HG03280 (cell line): ENCODE results near the gene TFCP2.

ENCODE experiments used
- ATAC-seq: cut with Tn5 transposase; IDR thresholded peaks from one replicate; pipeline ENCODE4 v1.9.1; 2021; ENCODE audit warnings: mild to moderate bottlenecking, moderate library complexity; ENCODE audit not compliant: unreplicated experiment

The TFCP2 gene

DNA sequence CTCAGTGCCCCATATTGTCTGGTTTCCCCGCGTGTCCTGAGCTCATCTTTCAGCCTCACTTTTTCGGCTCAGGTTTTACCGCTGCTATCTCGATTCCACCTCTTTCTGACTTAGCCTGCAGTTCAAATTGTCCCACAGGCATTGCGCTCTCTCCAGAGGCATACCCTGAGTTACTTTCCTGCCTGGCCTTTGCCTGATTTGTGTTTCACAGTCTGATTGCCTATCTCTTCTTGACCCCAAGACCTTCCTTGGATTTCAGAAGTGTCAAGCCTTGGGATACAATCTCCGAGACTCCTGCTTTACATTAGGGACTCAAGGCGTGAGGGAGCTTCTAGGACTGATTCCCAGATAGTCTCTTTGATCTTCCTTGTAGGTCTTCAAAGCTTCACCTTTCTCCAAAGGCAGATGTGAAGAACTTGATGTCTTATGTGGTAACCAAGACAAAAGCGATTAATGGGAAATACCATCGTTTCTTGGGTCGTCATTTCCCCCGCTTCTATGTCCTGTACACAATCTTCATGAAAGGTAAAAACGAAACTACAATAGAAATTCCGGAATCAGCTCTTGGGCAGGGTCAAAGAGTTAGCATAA lies 124.2 kb downstream of the TFCP2 start:
- ATAC-seq, result no peak

DNA sequence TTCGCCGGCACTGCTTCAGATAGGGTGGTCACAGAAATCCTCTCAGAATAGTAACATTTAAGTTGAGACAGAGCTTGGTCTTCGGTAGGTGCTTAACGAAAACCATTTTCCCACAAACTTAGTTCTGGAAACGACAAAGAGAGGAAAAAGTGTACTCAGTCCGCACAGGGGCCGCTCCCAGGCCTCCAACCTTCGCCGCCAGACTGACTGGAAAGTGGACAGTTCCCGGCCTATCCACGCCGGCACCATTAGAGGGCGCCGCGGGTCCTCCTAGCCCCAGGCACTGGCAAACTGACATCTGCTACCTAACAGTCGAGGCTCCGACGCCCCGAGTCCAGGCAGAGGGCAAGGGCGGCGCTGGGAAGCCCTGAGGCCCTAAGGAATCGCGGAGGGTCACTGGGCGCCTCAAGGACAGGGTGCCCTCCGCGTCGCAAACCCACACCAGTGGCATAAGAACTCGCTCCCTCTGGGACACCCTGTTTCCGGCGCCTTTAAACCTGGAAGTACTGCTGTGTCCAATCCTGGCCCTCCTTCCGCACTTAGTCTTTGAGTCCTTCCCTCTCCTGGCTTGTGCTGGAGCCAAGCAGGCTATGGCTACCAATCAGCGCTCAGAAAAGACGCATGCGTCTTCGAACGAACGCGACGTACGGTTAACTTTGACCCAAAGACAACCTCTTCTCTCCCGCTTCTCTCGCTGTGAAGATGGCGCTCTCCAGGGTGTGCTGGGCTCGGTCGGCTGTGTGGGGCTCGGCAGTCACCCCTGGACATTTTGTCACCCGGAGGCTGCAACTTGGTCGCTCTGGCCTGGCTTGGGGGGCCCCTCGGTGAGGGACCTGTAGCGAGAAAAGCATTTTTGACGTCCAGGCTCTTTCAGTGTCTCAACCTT lies 125.0 kb downstream of the TFCP2 start, which contains the start of gene LETMD1:
TSS of gene LETMD1 (plus strand) at position 673 of the 886 bp plus-strand sequence. CDS start at position 703, 30 bp downstream.
- ATAC-seq, result peak; percentile 96
